C4-2B (cell line): ENCODE data around the gene OR2C1.

ENCODE experiments used
- CTCF ChIP-seq: fragments of 450-650 bp; conservative IDR thresholded peaks from 2 replicates; pipeline ENCODE4 v1.5.1; 2017; ENCODE audit warnings: mild to moderate bottlenecking
- ZFX ChIP-seq: fragments of 450-650 bp; IDR thresholded peaks from 2 replicates; pipeline ENCODE4 v1.6.1; 2017

- TF ChIP-seq CTCF (no peak), ZFX (no peak)
Measured at GRCh38 chr16:3369073-3369472, 13.4 kb downstream of the OR2C1 start.
